Fibroblast of lung (primary cell): Measurements from ENCODE around the gene BTBD9. TPM values are rescaled to one million over a fixed set of nuclear protein-coding genes. Genes with fewer than 3 reads are reported as not detected.
A peak's percentile ranks its signal among the peaks of the same experiment; 100 is the strongest.

Experiments
- DNase-seq, 2 donors: peaks; one replicate each; pipeline versions ENCODE4 v3.0.0 to v3.0.0-alpha.2; 2010; ENCODE audit warnings: low read depth in 2 of 2
- H2AFZ ChIP-seq: 2 replicates; pipeline ENCODE4 v1.5.1; 2012; ENCODE audit warnings: low read length, control low read depth, inconsistent platforms
- H3K27ac ChIP-seq: 2 replicates; pipeline ENCODE4 v1.5.1; 2011; ENCODE audit warnings: low read length, control low read depth; ENCODE audit not compliant: insufficient read depth
- H3K27me3 ChIP-seq: 2 replicates; pipeline ENCODE4 v1.5.1; 2011; ENCODE audit warnings: mild to moderate bottlenecking, low read length; ENCODE audit not compliant: control insufficient read depth, insufficient read depth
- H3K36me3 ChIP-seq: 2 replicates; pipeline ENCODE4 v1.5.1; 2011; ENCODE audit warnings: low read length; ENCODE audit not compliant: control insufficient read depth, insufficient read depth
- H3K4me1 ChIP-seq: 2 replicates; pipeline ENCODE4 v1.5.1; 2011; ENCODE audit warnings: low read length; ENCODE audit not compliant: control insufficient read depth, insufficient read depth; ENCODE audit errors: extremely low read depth
- H3K4me2 ChIP-seq: 2 replicates; pipeline ENCODE4 v1.5.1; 2011; ENCODE audit warnings: low read length, control low read depth; ENCODE audit not compliant: insufficient read depth; ENCODE audit errors: extremely low read depth
- H3K4me3 ChIP-seq, 4 experiments: fragments of 200-600 bp in 1 of 4; sonication (generic) in 1 of 4; replicated peaks in 1 of 4; 2 replicates each; pipeline ENCODE4 v1.5.1; 2011 to 2016; ENCODE audit warnings: low read length in 4 of 4, low read depth in 3 of 4, mild to moderate bottlenecking in 3 of 4, control low read depth in 2 of 4, inconsistent platforms in 1 of 4, mixed read lengths in 1 of 4; ENCODE audit not compliant: insufficient read depth in 1 of 4; ENCODE audit errors: control extremely low read depth in 1 of 4
- H3K79me2 ChIP-seq: 2 replicates; pipeline ENCODE4 v1.5.1; 2012; ENCODE audit warnings: mild to moderate bottlenecking, low read length, inconsistent platforms; ENCODE audit not compliant: control insufficient read depth, insufficient read depth
- H3K9ac ChIP-seq: 2 replicates; pipeline ENCODE4 v1.5.1; 2011; ENCODE audit warnings: mild to moderate bottlenecking, low read length, control low read depth; ENCODE audit not compliant: insufficient read depth
- H3K9me3 ChIP-seq: 2 replicates; pipeline ENCODE4 v1.5.1; 2012; ENCODE audit warnings: low read depth, low read length; ENCODE audit not compliant: control insufficient read depth, insufficient read depth
- H4K20me1 ChIP-seq: 2 replicates; pipeline ENCODE4 v1.5.1; 2011; ENCODE audit warnings: low read length; ENCODE audit not compliant: control insufficient read depth, insufficient read depth; ENCODE audit errors: extremely low read depth
- CTCF ChIP-seq, 2 donors: IDR thresholded peaks in 1 of 2; conservative IDR thresholded peaks in 1 of 2; 1 replicate in 1 of 2; 2 replicates in 1 of 2; pipeline ENCODE4 v1.5.1; 2011 to 2012; ENCODE audit warnings: low read length in 2 of 2, control low read depth in 1 of 2, inconsistent platforms in 1 of 2, low read depth in 1 of 2, mild to moderate bottlenecking in 1 of 2
- EZH2 ChIP-seq: IDR thresholded peaks from 2 replicates; pipeline ENCODE4 v1.5.1; 2012; ENCODE audit warnings: low read length, control low read depth, mild to moderate bottlenecking; ENCODE audit errors: missing control alignments
- polyA plus RNA-seq, 2 donors: library from polyadenylated mRNA; depleted of rRNA in 1 of 2; stranded (reverse) in 1 of 2; unstranded in 1 of 2; fragments of >200 nt; gene quantifications; 2 replicates each; pipeline ENCODE4 v1.2.1, GENCODE V29; 2011 to 2012; ENCODE audit warnings: missing spikeins in 1 of 2
- total RNA-seq: library from RNA; depleted of rRNA; stranded (reverse); fragments of >200 nt; gene quantifications from 2 replicates; pipeline ENCODE4 v1.2.1, GENCODE V29; 2014

The BTBD9 gene
- total and polyA plus RNA-seq, 2 donors (not counting 1 experiment from before 2014, with no cell fraction given), result 7.7 to 13.4 TPM

GRCh38 chr6:38543022-38543421 is 96.7 kb downstream of the BTBD9 start:
- Histone ChIP-seq H3K27me3 (no peaks in the 10 kb centered on the region), H3K4me1 (no peaks in the 10 kb centered on the region), H3K4me3 (no peak overlapping the region), H3K79me2 (no peaks in the 10 kb centered on the region), H3K4me2 (no peak overlapping the region), H3K9me3 (no peaks in the 10 kb centered on the region), H3K36me3 (no peaks in the 10 kb centered on the region), H3K9ac (no peak overlapping the region), H4K20me1 (no peaks in the 10 kb centered on the region), H3K27ac (no peak overlapping the region), H2AFZ (no peak overlapping the region)
- no peak for DNase-seq
- TF ChIP-seq EZH2 (no peak), CTCF (conservative IDR thresholded peaks at IDR 0.05 in 1 of 2, IDR thresholded peaks at IDR 0.05 in 1 of 2; ENCODE audit: low read depth in 1 of 2, low read length in 2 of 2) (no peak)

- H3K9ac ChIP-seq, result no peak overlapping the region
- no peak overlapping the region for H3K4me2 ChIP-seq
- peak; percentile 68 to 89 for DNase-seq
- TF ChIP-seq CTCF (conservative IDR thresholded peaks at IDR 0.05 in 1 of 2, IDR thresholded peaks at IDR 0.05 in 1 of 2; ENCODE audit: low read depth in 1 of 2, low read length in 2 of 2), result no peak
- TF ChIP-seq EZH2, result no peak
- H3K4me3 ChIP-seq, result no peak overlapping the region
- H3K4me1 ChIP-seq, result no peaks in the 10 kb centered on the region
- no peaks in the 10 kb centered on the region for H3K27me3 ChIP-seq
- no peaks in the 10 kb centered on the region for H3K36me3 ChIP-seq
- H4K20me1 ChIP-seq, result no peaks in the 10 kb centered on the region
- no peak overlapping the region for H3K27ac ChIP-seq
- H3K79me2 ChIP-seq, result no peaks in the 10 kb centered on the region
- no peaks in the 10 kb centered on the region for H3K9me3 ChIP-seq
- no peak overlapping the region for H2AFZ ChIP-seq
Observed at GRCh38 chr6:38542031-38542430, 97.7 kb downstream of the BTBD9 start.

- no peak for DNase-seq
- Histone ChIP-seq H3K36me3 (no peaks in the 10 kb centered on the region), H4K20me1 (no peaks in the 10 kb centered on the region), H3K4me1 (no peaks in the 10 kb centered on the region), H3K27me3 (no peaks in the 10 kb centered on the region), H3K9me3 (no peaks in the 10 kb centered on the region), H3K4me2 (no peak overlapping the region), H3K4me3 (no peak overlapping the region), H3K9ac (no peak overlapping the region), H3K27ac (no peak overlapping the region), H3K79me2 (no peaks in the 10 kb centered on the region), H2AFZ (no peak overlapping the region)
- TF ChIP-seq EZH2 (no peak), CTCF (conservative IDR thresholded peaks at IDR 0.05 in 1 of 2, IDR thresholded peaks at IDR 0.05 in 1 of 2; ENCODE audit: low read depth in 1 of 2, low read length in 2 of 2) (no peak)
Observed at GRCh38 chr6:38533064-38533463, 106.7 kb downstream of the BTBD9 start.
